HG02623 (cell line): Measurements from ENCODE around the gene HOOK2.

Experiments
- ATAC-seq: cut with Tn5 transposase; IDR thresholded peaks from one replicate; pipeline ENCODE4 v1.9.1; 2021; ENCODE audit warnings: moderate library complexity; ENCODE audit not compliant: unreplicated experiment

HOOK2 gene

DNA sequence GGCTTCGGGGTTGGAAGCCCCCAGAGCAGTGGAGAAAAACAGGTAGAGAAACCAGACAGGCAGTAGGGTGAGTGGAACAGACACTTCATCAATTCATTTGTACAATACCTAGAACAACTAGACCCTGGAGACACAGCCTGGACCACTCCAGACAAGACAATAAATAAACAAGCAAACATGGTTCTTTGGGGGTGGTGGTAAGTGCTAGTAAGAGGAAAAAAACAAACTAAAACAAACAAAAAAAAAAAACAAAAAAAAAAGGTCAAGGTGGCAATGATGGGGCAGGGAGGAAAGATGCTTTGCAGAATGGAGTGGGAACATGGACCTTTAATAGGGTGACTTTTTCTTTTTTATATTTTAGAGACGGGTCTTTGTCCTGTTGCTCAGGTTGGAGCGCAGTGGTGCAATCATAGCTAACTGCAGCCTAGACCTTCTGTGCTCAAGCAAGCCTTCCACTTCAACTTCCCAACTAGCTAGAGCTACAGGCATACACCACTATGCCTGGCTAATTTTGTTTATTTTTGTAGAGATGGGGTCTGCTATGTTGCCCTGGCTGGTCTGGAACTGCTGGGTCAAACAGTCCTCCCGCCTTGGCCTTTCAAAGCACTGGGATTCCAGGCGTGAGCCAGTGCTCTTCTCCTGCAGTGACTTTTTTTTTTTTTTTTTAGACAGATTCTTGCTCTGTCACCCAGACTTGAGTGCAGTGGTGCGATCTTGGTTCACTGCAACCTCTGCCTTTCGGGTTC is 19.0 kb upstream of the HOOK2 start:
- ATAC-seq: no peak

- peak; percentile 22 for ATAC-seq
These were observed 18.2 kb upstream of the HOOK2 start for GRCh38 chr19:12793290-12794195.

- ATAC-seq: no peak
These were observed 17.5 kb upstream of the HOOK2 start for GRCh38 chr19:12792853-12793289.

- no peak for ATAC-seq
These were observed 16.9 kb upstream of the HOOK2 start for GRCh38 chr19:12792051-12792852.

DNA sequence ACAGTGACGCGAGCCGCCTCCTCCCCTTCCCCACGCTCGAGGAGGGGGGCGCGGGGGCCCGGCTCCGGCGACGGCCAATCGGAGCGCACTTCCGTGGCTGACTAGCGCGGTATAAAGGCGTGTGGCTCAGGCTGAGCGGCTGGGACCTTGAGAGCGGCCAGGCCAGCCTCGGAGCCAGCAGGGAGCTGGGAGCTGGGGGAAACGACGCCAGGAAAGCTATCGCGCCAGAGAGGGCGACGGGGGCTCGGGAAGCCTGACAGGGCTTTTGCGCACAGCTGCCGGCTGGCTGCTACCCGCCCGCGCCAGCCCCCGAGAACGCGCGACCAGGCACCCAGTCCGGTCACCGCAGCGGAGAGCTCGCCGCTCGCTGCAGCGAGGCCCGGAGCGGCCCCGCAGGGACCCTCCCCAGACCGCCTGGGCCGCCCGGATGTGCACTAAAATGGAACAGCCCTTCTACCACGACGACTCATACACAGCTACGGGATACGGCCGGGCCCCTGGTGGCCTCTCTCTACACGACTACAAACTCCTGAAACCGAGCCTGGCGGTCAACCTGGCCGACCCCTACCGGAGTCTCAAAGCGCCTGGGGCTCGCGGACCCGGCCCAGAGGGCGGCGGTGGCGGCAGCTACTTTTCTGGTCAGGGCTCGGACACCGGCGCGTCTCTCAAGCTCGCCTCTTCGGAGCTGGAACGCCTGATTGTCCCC is 16.1 kb upstream of the HOOK2 start, which contains the start of gene JUNB:
Gene JUNB (plus strand): TSS at position 142 of the 706 bp plus-strand sequence. CDS start 286 bp downstream, at position 428.
- peak; percentile 31 for ATAC-seq

DNA sequence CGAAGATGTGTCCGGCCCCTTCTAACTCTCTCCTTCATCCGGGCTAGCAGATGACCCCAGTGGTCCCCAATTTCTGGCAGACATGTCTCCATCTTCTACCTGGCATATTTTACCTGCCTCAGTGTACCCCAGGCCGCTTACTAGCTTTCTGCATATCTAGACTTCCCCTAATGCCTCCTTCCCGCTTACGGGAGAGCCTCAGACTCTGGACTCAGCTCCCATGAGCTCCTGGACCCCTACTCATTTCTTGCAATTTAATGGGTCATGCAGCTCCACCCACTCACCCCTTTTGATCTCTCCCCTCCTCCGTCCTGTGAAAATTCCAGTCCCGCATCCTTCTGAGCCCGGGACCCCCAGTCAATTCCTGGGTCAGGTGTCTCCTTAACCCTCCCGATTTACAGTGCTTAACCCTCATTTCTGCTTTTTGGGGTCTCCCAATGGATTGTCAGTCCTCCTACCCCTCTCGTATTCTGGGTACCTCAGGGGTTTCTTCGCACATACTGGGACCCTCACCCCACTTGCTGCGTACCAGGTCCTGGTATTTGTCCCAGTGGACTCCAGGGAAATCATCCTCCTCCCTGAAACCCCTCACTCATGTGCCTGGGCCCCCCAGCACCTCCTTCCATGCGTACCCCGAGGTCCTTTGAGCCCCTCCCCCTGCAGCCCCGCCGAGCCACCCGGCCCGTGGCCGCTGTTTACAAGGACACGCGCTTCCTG is 15.4 kb upstream of the HOOK2 start:
- no peak for ATAC-seq

DNA sequence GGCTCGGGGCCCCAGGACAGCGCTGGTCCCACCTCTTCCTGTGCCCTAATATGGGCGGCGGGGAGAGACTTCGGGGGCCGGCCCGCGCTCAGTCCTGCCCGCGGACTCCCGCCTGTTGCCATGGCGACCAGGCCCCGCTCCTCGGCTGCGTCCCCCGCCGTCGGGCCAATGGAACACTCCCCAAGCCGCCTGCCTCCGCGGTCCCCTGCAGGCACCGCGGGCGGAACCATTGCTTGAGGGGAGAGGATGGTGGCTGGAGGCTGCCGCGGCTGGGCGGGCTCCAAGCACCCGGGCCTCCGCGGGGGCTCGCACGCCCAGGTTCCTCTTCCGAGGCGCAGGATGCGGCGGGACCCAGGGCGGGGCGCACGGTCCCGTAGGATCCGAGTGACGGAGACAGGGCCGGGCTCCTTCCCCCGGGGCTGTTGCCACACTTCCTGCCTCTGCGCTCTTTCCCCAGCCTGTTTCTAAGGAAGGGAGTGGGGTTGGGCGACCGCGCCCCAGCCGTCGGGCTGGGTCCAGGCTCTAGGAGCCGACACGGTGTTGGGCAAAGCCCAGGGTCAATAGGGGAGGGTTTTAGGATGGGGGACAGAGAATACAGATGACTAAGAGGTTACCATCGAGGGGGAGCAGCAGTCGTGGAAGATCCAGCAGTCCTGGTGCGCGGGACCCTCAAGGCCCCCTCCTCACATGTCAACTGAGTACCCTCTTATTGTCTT is 14.7 kb upstream of the HOOK2 start:
- peak; percentile 31 for ATAC-seq

DNA sequence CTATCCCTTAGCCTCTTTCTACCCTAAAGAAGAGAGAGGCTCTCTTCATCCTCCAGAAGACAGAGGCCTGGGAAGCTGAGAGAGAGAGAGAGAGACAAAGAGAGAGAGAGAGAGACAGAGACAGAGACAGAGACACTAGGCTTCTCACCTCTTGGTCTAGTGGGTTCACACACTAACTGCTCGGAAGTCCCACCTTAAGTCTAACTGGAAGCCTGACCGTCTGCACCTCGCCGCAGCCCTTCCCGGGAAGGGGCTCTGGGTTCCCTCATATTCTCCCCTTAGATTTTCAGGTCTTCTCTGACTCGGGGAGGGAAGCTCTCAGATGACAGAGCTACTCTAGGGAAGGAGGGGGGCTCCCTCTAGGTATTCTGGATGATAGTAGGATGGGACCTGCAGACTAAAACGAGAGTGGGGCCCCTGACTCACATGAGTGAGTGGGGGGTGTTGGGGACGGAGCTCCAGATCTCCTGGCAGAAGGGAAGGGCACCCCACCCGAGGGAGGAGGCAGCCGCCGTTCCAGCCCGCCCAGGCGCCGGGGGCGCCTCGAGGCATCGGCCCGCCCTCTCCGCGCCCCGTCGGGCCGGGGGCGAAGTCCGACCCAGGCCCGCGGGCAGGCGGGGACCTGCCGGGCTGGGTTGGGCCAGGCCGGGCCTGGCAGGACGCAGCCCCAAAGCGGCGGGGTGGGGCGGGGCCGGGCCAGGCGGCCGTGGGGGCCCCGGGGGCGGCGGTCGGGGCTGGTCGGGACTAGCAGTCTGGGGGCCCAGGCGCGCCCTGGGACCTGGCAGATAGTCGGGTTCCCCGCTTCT is 13.9 kb upstream of the HOOK2 start:
- ATAC-seq: no peak

- no peak for ATAC-seq
These were observed 13.3 kb upstream of the HOOK2 start for GRCh38 chr19:12788682-12789097.

DNA sequence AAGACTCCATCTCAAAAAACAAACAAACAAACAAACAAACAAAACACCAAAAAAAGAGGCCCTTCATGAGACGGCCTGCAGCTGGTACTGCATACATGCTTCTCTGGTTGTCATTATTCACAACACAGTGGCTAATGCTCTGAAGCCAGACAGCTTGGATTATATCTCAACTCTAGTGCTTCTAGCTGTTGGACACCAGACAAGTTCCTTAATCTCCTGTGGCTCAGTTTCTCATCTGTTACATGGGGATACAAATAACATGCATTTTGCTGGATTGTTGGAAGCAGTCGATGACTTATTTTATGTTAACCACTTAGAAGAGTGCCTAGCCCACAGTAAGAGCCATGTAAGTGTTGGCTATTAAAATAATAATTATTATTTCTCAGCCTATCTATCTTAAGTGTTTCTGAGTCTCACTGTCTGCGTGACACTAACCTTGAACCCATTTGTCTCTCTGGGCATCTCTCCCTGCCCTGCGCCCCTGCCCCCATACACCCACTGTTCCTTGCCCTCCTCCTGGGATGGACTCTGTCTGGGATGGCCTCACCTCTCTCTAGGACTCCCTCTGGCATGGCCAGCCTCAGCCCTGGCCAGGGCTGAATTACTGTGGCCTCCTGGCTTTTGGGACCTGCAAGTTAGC is 12.8 kb upstream of the HOOK2 start:
- no peak for ATAC-seq

- no peak for ATAC-seq
These were observed 12.1 kb upstream of the HOOK2 start for GRCh38 chr19:12787458-12787857.

- ATAC-seq: no peak
These were observed 11.6 kb upstream of the HOOK2 start for GRCh38 chr19:12786952-12787351.

DNA sequence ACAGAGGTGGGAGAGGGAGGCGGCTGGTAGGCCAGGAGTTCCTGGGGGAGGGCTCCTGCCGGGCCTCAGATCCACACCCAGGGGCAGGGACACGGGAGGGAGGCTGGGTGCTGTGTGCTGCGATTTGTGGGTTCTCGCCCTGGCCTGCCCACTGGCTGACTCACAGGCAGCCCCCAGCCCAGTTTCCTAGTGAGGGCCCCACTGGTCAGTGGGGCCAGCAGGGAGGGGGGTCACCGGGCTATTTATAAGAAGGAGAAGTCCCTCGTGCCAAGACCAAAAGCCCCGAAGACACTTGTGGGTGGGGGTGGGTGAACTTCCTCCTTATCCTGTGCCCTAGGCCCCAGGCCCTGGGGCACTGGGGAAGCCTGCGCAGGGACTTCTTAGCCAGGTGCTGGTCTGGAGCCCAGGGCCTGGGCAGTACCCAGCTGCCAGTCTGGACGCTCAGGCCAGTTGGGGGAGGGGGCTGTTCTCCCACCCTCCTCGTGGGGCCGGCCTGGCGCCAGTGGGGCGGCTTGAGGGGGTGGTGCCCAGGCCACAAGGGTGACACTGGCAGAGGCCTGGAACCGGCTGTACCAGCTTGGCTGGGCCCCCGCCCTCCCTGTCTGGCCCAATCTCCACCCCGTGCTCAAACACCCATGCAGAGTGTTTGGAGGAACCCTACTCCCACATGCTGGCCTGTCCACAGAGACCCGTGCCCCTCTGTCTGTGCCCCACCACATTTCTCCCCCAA is 11.0 kb upstream of the HOOK2 start:
- no peak for ATAC-seq

DNA sequence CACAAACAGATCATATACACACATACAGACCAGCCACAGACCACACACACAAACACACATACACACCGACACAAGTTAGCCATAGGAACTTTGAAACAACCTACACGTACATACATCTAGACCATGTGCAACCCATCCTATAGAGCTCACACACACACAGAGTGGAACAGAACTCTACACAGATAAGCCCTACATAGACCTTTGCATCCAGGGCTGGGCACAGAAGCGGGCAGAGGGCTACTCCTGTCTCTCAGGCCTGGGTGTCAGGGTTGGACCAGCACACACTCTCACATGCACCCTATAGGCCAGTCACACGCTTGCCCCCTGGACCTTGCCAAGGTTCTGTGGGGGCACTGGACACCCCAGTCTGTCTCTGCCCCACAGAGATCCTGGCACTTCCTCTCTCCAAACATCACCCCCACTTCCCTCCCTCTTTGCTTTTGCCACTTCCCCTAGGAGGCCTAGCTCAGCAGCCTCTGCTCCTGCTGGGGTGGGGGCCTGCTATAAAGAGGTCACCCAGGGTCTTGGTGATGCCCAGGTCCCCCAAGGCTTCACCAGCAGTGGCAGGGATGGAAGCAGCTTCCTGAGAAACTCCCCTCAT is 10.2 kb upstream of the HOOK2 start:
- no peak for ATAC-seq

- ATAC-seq: no peak
These were observed 9.6 kb upstream of the HOOK2 start for GRCh38 chr19:12784871-12785430.

- ATAC-seq: no peak
These were observed 9.1 kb upstream of the HOOK2 start for GRCh38 chr19:12784394-12784870.
